K562 (cell line): Measurements from ENCODE around the gene TTC28. TPM values are rescaled to one million over a fixed set of nuclear protein-coding genes. Genes with fewer than 3 reads are reported as not detected.

Experiments used
- ATAC-seq: fragments of 200-7000 bp; cut with Tn5 transposase; 3 replicates; pipeline ENCODE4 v1.9.1; 2020; ENCODE audit warnings: moderate library complexity
- BruUV-seq: library from RNA; stranded (reverse); fragments of 400-500 nt; replicated peaks from 2 replicates; lab custom pipeline; 2021; lab: Mats Ljungman, UMichigan
- CTCF ChIA-PET: fragments of 300-600 bp; formaldehyde crosslinking; extraction: SDS; loops from one replicate; lab custom pipeline; 2021; ENCODE audit warnings: low intra/inter-chr PET ratio; lab: Yijun Ruan, JAX
- POLR2A ChIA-PET: fragments of 300-600, 350-650 bp; sonication (Branson Sonifier 250); formaldehyde crosslinking; extraction: SDS; loops from one replicate; lab custom pipeline; 2021; ENCODE audit warnings: antibody characterized with exemption, inconsistent platforms; lab: Yijun Ruan, JAX
- DNase-seq, 4 experiments: peaks; one replicate each; pipeline versions ENCODE4 v3.0.0 to v3.0.0-alpha.2; 2011 to 2018; ENCODE audit warnings: low spot score in 3 of 4, mixed read lengths in 3 of 4; ENCODE audit errors: extremely low read depth in 1 of 4
- FAIRE-seq: peaks from 2 replicates; lab custom pipeline; 2011; peaks lifted over from hg19 to GRCh38; lab: Jason Lieb, UNC
- H2AFZ ChIP-seq: 2 replicates; pipeline ENCODE4 v1.6.0; 2011; ENCODE audit warnings: low read depth, low read length, control low read depth, inconsistent platforms
- H3K27ac ChIP-seq: fragments of 200-600 bp; 3 replicates; pipeline ENCODE4 v1.8.0; 2011; ENCODE audit warnings: low read depth, mild to moderate bottlenecking, control low read depth, inconsistent platforms, low read length, moderate library complexity, mixed read lengths; ENCODE audit errors: extremely low read depth
- H3K27me3 ChIP-seq, 2 experiments: fragments of 300-600 bp in 1 of 2; 2 replicates in 1 of 2; 3 replicates in 1 of 2; pipeline versions ENCODE4 v1.6.0 to v1.8.0; 2011; ENCODE audit warnings: inconsistent platforms in 2 of 2, low read length in 2 of 2, mild to moderate bottlenecking in 1 of 2, mixed read lengths in 1 of 2, moderate library complexity in 1 of 2; ENCODE audit not compliant: control insufficient read depth in 2 of 2, insufficient read depth in 2 of 2
- H3K36me3 ChIP-seq: fragments of 300-600 bp; 3 replicates; pipeline ENCODE4 v1.8.0; 2011; ENCODE audit warnings: mild to moderate bottlenecking, low read length, inconsistent platforms; ENCODE audit not compliant: control insufficient read depth, insufficient read depth
- H3K4me1 ChIP-seq, 2 experiments: fragments of 200-600 bp in 1 of 2; replicated peaks in 1 of 2; 2 replicates in 1 of 2; 3 replicates in 1 of 2; pipeline versions ENCODE4 v1.5.1 to v1.8.0; 2011; ENCODE audit warnings: inconsistent platforms in 2 of 2, low read length in 2 of 2, mild to moderate bottlenecking in 1 of 2, mixed read lengths in 1 of 2, moderate library complexity in 1 of 2; ENCODE audit not compliant: control insufficient read depth in 2 of 2, insufficient read depth in 2 of 2
- H3K4me2 ChIP-seq: 2 replicates; pipeline ENCODE4 v1.6.1; 2011; ENCODE audit warnings: low read length, control low read depth, inconsistent platforms, mixed read lengths; ENCODE audit not compliant: insufficient read depth
- H3K4me3 ChIP-seq: fragments of 200-600 bp; sonication (generic), shearing (Covaris generic); 2 replicates; pipeline ENCODE4 v1.5.1; 2016; ENCODE audit warnings: control low read depth, inconsistent platforms
- H3K79me2 ChIP-seq: fragments of 200-600 bp; 3 replicates; pipeline ENCODE4 v1.8.0; 2011; ENCODE audit warnings: low read length, inconsistent platforms; ENCODE audit not compliant: control insufficient read depth, insufficient read depth
- H3K9ac ChIP-seq, 2 experiments: 2 replicates each; pipeline versions ENCODE4 v1.6.0 to v1.6.1; 2011; ENCODE audit warnings: low read depth in 2 of 2, low read length in 2 of 2, control low read depth in 1 of 2, inconsistent platforms in 1 of 2, mild to moderate bottlenecking in 1 of 2, mixed read lengths in 1 of 2; ENCODE audit not compliant: insufficient read depth in 1 of 2
- H3K9me1 ChIP-seq: one replicate; pipeline ENCODE4 v1.6.0; 2011; ENCODE audit warnings: inconsistent platforms, mild to moderate bottlenecking, low read length, moderate library complexity; ENCODE audit not compliant: control insufficient read depth, insufficient read depth
- H3K9me3 ChIP-seq: replicated peaks from 2 replicates; pipeline ENCODE4 v1.5.1; 2011; ENCODE audit warnings: low read depth, low read length, inconsistent platforms; ENCODE audit not compliant: control insufficient read depth, insufficient read depth
- H4K20me1 ChIP-seq: replicated peaks from 2 replicates; pipeline ENCODE4 v1.6.1; 2011; ENCODE audit warnings: low read length, inconsistent platforms, mixed read lengths; ENCODE audit not compliant: control insufficient read depth, insufficient read depth
- BRF2 ChIP-seq: IDR thresholded peaks from 3 replicates; pipeline ENCODE4 v1.6.1; 2011; ENCODE audit warnings: borderline replicate concordance, mild to moderate bottlenecking; ENCODE audit not compliant: insufficient read length, insufficient read depth
- CBFA2T2 ChIP-seq: fragments of 450-650 bp; conservative IDR thresholded peaks from 2 replicates; pipeline ENCODE4 v1.6.1; 2017; ENCODE audit warnings: mild to moderate bottlenecking
- ELF1 ChIP-seq: fragments of 200-800 bp; sonication (Bioruptor generic); IDR thresholded peaks from 2 replicates; pipeline ENCODE4 v1.6.1; 2016; ENCODE audit warnings: missing genetic modification characterization, missing compliant biosample characterization
- HMG20A ChIP-seq: fragments of 450-650 bp; formaldehyde crosslinking; conservative IDR thresholded peaks from 2 replicates; pipeline ENCODE4 v1.4.0; 2020; ENCODE audit warnings: mild to moderate bottlenecking, mixed read lengths
- KAT8 ChIP-seq: fragments of 450-650 bp; IDR thresholded peaks from 2 replicates; pipeline ENCODE4 v1.6.1; 2016; ENCODE audit warnings: low read depth, mild to moderate bottlenecking
- MCM3 ChIP-seq: fragments of 450-650 bp; IDR thresholded peaks from 2 replicates; pipeline ENCODE4 v1.6.1; 2016
- MTA2 ChIP-seq: fragments of 450-650 bp; IDR thresholded peaks from 2 replicates; pipeline ENCODE4 v1.6.1; 2016; ENCODE audit warnings: low read depth
- RB1 ChIP-seq: fragments of 450-650 bp; IDR thresholded peaks from 2 replicates; pipeline ENCODE4 v1.6.1; 2017; ENCODE audit warnings: low read depth, mild to moderate bottlenecking
- SMAD1 ChIP-seq: fragments of 150-350 bp; IDR thresholded peaks from 2 replicates; pipeline ENCODE4 v1.6.1; 2014; ENCODE audit warnings: low read length, low read depth; ENCODE audit not compliant: partially characterized antibody
- SMAD2 ChIP-seq: fragments of 150-350 bp; IDR thresholded peaks from 2 replicates; pipeline ENCODE4 v1.6.1; 2014; ENCODE audit warnings: low read depth, mild to moderate bottlenecking, low read length
- TBL1XR1 ChIP-seq, 2 experiments: IDR thresholded peaks; 2 replicates each; pipeline ENCODE4 v1.6.1; 2012; ENCODE audit warnings: improper control_type of control experiment in 2 of 2, low read length in 2 of 2, mild to moderate bottlenecking in 1 of 2
- THRA ChIP-seq: fragments of 450-650 bp; IDR thresholded peaks from 2 replicates; pipeline ENCODE4 v1.6.1; 2017; ENCODE audit warnings: mild to moderate bottlenecking, moderate library complexity
- ZC3H11A ChIP-seq: IDR thresholded peaks from 2 replicates; pipeline ENCODE4 v1.6.1; 2012; ENCODE audit warnings: low read depth, low read length, improper control_type of control experiment
- ZNF239 ChIP-seq: fragments of 250-450 bp; sonication (Bioruptor Pico); IDR thresholded peaks from 2 replicates; pipeline ENCODE4 v1.4.0; 2020; ENCODE audit warnings: mild to moderate bottlenecking
- ZNF76 ChIP-seq: fragments of 250-450 bp; sonication (Bioruptor Pico); IDR thresholded peaks from 2 replicates; pipeline ENCODE4 v1.4.0; 2020; ENCODE audit warnings: mild to moderate bottlenecking, moderate library complexity, borderline replicate concordance
- WGBS: fragments of 100-300 bp; shearing (Covaris generic); methylation state at CpG from one replicate; pipeline ENCODE4 v1.1.6; 2016; ENCODE audit warnings: low coverage, mixed read lengths; ENCODE audit not compliant: insufficient coverage; ENCODE audit errors: missing lambda C conversion rate; 5-methylcytosine and 5-hydroxymethylcytosine counted together
- in situ Hi-C: fragments of 300-500 bp; cut with MboI; formaldehyde crosslinking; loops from 4 replicates; pipeline ENCODE4 v1.15.0; 2018; ENCODE audit warnings: inconsistent platforms, mixed read lengths
- intact Hi-C: fragments of 100-400 bp; cut with micrococcal nuclease; formaldehyde crosslinking; loops from 2 replicates; pipeline ENCODE4 v1.14.2; 2022
- polyA plus RNA-seq, 8 experiments: library from polyadenylated mRNA; depleted of rRNA in 4 of 8; stranded (reverse) in 5 of 8; unstranded in 3 of 8; fragments of >200 nt; fragmentation: Nextera tagmentation in 2 of 8; fragmentation: Illumina TruSeq in 1 of 8; extraction: Ambion mirVana in 2 of 8; extraction: Trizol in 1 of 8; gene quantifications; 2 replicates each; pipeline versions ENCODE4 v1.2.1 to v1.2.3, GENCODE V29; 2011 to 2014; ENCODE audit warnings: inconsistent platforms in 1 of 8, missing spikeins in 1 of 8
- total RNA-seq, 7 experiments: library from RNA; depleted of rRNA in 6 of 7; stranded (reverse); fragments of >200 nt in 6 of 7; fragmentation: Illumina TruSeq in 2 of 7; extraction: Trizol in 2 of 7; gene quantifications; 2 replicates each; pipeline versions ENCODE4 v1.2.1 to v1.2.3, GENCODE V29; 2011 to 2021; ENCODE audit warnings: low replicate concordance in 1 of 7
- TF ChIP-seq, protein P1 (sequence below): fragments of 450-650 bp; formaldehyde crosslinking; IDR thresholded peaks from 2 replicates; pipeline ENCODE4 v1.4.0; 2020; ENCODE audit warnings: mild to moderate bottlenecking, moderate library complexity
- TF ChIP-seq, protein P2 (sequence below): IDR thresholded peaks from 3 replicates; pipeline ENCODE4 v1.6.1; 2011; ENCODE audit warnings: borderline replicate concordance, mild to moderate bottlenecking, moderate library complexity; ENCODE audit not compliant: insufficient read length; ENCODE audit errors: extremely low read depth

Gene TTC28
- total and polyA plus RNA-seq, 9 of the 15 experiments (the other 6 are each of a cell fraction or from before 2014, with no cell fraction given), result 0.22 to 10.7 (median 3.1) TPM

DNA sequence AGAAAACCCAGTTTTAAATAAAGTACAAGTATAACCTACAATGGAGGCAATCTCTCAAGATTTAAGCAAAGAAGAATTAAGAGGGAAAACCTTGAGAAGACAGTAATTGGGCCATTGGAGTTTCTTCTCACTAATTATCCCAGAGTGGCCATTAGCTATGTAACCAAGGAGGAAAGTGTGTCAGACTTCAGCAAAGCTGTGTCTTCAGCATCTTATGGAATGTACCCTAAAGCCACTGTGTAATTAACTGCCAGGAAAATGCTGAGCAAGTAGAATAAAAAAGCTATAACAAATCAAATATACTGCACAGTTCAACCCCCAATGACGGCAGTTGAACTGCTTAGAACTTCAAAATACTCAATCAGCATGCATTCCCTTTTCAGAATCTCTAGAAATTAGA is 261.6 kb downstream of the TTC28 start (continued):
- TF ChIP-seq THRA (no peak), KAT8 (no peak), ZC3H11A (no peak)
- TF ChIP-seq, protein P1, sequence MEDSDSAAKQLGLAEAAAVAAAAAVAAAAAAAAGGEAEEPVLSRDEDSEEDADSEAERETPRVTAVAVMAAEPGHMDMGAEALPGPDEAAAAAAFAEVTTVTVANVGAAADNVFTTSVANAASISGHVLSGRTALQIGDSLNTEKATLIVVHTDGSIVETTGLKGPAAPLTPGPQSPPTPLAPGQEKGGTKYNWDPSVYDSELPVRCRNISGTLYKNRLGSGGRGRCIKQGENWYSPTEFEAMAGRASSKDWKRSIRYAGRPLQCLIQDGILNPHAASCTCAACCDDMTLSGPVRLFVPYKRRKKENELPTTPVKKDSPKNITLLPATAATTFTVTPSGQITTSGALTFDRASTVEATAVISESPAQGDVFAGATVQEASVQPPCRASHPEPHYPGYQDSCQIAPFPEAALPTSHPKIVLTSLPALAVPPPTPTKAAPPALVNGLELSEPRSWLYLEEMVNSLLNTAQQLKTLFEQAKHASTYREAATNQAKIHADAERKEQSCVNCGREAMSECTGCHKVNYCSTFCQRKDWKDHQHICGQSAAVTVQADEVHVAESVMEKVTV, result no peak

DNA sequence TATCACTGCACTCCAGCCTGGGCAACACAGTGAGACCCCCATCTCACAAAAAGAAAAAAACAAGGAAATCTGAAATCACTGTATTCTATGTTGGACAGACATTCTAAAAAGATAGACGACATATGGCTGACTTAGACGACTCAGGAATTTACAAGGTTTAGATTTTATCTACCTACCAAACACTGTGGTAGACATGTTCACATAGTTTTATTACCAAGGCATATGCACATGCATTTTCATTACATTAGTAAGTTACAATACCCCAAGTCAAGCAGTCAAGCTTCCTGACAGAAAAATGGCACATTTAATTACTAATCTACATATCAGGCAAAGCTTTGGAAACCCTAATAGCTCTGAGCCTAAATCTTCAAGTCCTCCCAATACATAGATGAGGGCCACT is 262.2 kb downstream of the TTC28 start:
- no peaks in the 10 kb centered on the region for H3K9me1 ChIP-seq
- H3K27me3 ChIP-seq, result no peaks in the 10 kb centered on the region
- 8% methylated on average over 2 of the region's 2 CpGs for WGBS
- CTCF ChIA-PET, result no interaction called here
- H3K9ac ChIP-seq, result no peak overlapping the region
- H3K4me2 ChIP-seq, result no peak overlapping the region
- H3K4me3 ChIP-seq, result no peak overlapping the region
- intact Hi-C loops, result no loop called here
- no peaks in the 10 kb centered on the region for H4K20me1 ChIP-seq
- H3K9me3 ChIP-seq, result no peaks in the 10 kb centered on the region
- no peak overlapping the region for H2AFZ ChIP-seq
- FAIRE-seq, result no peak
- TF ChIP-seq ZNF239 (CRISPR knock-in tag), result no peak
- TF ChIP-seq, protein P2, sequence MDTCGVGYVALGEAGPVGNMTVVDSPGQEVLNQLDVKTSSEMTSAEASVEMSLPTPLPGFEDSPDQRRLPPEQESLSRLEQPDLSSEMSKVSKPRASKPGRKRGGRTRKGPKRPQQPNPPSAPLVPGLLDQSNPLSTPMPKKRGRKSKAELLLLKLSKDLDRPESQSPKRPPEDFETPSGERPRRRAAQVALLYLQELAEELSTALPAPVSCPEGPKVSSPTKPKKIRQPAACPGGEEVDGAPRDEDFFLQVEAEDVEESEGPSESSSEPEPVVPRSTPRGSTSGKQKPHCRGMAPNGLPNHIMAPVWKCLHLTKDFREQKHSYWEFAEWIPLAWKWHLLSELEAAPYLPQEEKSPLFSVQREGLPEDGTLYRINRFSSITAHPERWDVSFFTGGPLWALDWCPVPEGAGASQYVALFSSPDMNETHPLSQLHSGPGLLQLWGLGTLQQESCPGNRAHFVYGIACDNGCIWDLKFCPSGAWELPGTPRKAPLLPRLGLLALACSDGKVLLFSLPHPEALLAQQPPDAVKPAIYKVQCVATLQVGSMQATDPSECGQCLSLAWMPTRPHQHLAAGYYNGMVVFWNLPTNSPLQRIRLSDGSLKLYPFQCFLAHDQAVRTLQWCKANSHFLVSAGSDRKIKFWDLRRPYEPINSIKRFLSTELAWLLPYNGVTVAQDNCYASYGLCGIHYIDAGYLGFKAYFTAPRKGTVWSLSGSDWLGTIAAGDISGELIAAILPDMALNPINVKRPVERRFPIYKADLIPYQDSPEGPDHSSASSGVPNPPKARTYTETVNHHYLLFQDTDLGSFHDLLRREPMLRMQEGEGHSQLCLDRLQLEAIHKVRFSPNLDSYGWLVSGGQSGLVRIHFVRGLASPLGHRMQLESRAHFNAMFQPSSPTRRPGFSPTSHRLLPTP, result no peak
- TF ChIP-seq CBFA2T2, result no peak
- TF ChIP-seq MCM3, result no peak
- no peak for TF ChIP-seq ELF1 (tag)
- TF ChIP-seq HMG20A (CRISPR knock-in tag), result no peak
- TF ChIP-seq SMAD2, result no peak
- no peak for TF ChIP-seq ZNF76 (CRISPR knock-in tag)
- no peak for TF ChIP-seq RB1
- TF ChIP-seq BRF2, result no peak
- TF ChIP-seq SMAD1, result no peak
- no peak for TF ChIP-seq MTA2
- TF ChIP-seq TBL1XR1 (IDR thresholded peaks at IDR 0.05; ENCODE audit: low read length in 2 of 2), result no peak
- TF ChIP-seq, all 486 proteins: peak for 0
- in situ Hi-C loops, result no loop called here
- no peak for DNase-seq
- Histone ChIP-seq H3K79me2 (no peaks in the 10 kb centered on the region), H3K27ac (no peak overlapping the region), H3K4me1 (no peaks in the 10 kb centered on the region), H3K36me3 (no peaks in the 10 kb centered on the region)
- ATAC-seq, result no peak
- POLR2A ChIA-PET, result no interaction called here
- no TSS peak for BruUV-seq
